DMS53 treated with DMSO at 0.1 percent for 48 hours (cell line): Measurements from ENCODE around the gene INTS11.

Experiments used
- DNase-seq: peaks from one replicate; lab custom pipeline; 2025; ENCODE audit not compliant: unreplicated experiment; lab: John Stamatoyannopoulos, UW

INTS11 gene

GRCh38 chr1:1358433-1359271 is 34.2 kb upstream of the INTS11 start, which contains the start of gene MXRA8:
Gene MXRA8 (minus strand): TSS chr1:1358555. CDS start chr1:1358504, 51 bp downstream.
- no peak for DNase-seq

GRCh38 chr1:1357871-1358432 is 33.5 kb upstream of the INTS11 start:
- no peak for DNase-seq

- no peak for DNase-seq
Measured at GRCh38 chr1:1356796-1357401, 32.4 kb upstream of the INTS11 start.

GRCh38 chr1:1356166-1356795 is 31.8 kb upstream of the INTS11 start:
- no peak for DNase-seq

GRCh38 chr1:1355416-1355815 is 31.0 kb upstream of the INTS11 start:
- peak; percentile 43 for DNase-seq

GRCh38 chr1:1354271-1355247 is 30.1 kb upstream of the INTS11 start:
- DNase-seq = no peak

GRCh38 chr1:1353389-1354151 is 29.1 kb upstream of the INTS11 start:
- DNase-seq = no peak

- no peak for DNase-seq
Measured at GRCh38 chr1:1352786-1353388, 28.4 kb upstream of the INTS11 start.

- DNase-seq = peak; percentile 18
Measured at GRCh38 chr1:1351511-1352427, 27.3 kb upstream of the INTS11 start.

GRCh38 chr1:1349256-1350012 is 25.0 kb upstream of the INTS11 start, which contains the start of gene DVL1:
Gene DVL1 (minus strand): TSS chr1:1349418. CDS start chr1:1349065, 353 bp downstream.
- DNase-seq = no peak

- DNase-seq = no peak
Measured at GRCh38 chr1:1348420-1349255, 24.2 kb upstream of the INTS11 start.

GRCh38 chr1:1347663-1348419 is 23.4 kb upstream of the INTS11 start:
- DNase-seq = no peak

GRCh38 chr1:1347026-1347595 is 22.7 kb upstream of the INTS11 start:
- no peak for DNase-seq

- DNase-seq = no peak
Measured at GRCh38 chr1:1346501-1346890, 22.0 kb upstream of the INTS11 start.

GRCh38 chr1:1345860-1346500 is 21.5 kb upstream of the INTS11 start:
- DNase-seq = no peak
